WTC11 (cell line): ENCODE results near the gene AKT1. TPM values are rescaled to one million over a fixed set of nuclear protein-coding genes. Genes with fewer than 3 reads are reported as not detected.

Source experiments
- ATAC-seq: fragments of 200-7000 bp; cut with Tn5 transposase; 2 replicates; pipeline ENCODE4 v1.10.0; 2021; ENCODE audit warnings: mild to moderate bottlenecking, moderate library complexity
- CTCF ChIA-PET: fragments of 300-600 bp; sonication (Branson Sonifier 250); formaldehyde crosslinking; loops from one replicate; lab custom pipeline; 2021; ENCODE audit warnings: antibody characterized with exemption; lab: Charles Lee
- POLR2A ChIA-PET: fragments of 350-600 bp; sonication (Branson Sonifier 250); formaldehyde crosslinking; loops from one replicate; lab custom pipeline; 2021; ENCODE audit warnings: antibody characterized with exemption; lab: Charles Lee
- DNase-seq: peaks from one replicate; pipeline ENCODE4 v3.0.0; 2021; ENCODE audit warnings: low spot score
- H3K27ac Mint-ChIP-seq: 2 replicates; pipeline ENCODE4 v1.8.0; 2021; ENCODE audit warnings: mixed read lengths
- H3K27me3 Mint-ChIP-seq: 2 replicates; pipeline ENCODE4 v1.8.0; 2021; ENCODE audit warnings: low read depth, mild to moderate bottlenecking, moderate library complexity, mixed read lengths
- H3K36me3 Mint-ChIP-seq: 2 replicates; pipeline ENCODE4 v1.8.0; 2021; ENCODE audit warnings: mixed read lengths
- H3K4me1 Mint-ChIP-seq: 2 replicates; pipeline ENCODE4 v1.8.0; 2022; ENCODE audit warnings: mixed read lengths
- H3K4me3 Mint-ChIP-seq: 2 replicates; pipeline ENCODE4 v1.8.0; 2021; ENCODE audit warnings: mild to moderate bottlenecking, moderate library complexity, mixed read lengths
- H3K9me3 Mint-ChIP-seq: 2 replicates; pipeline ENCODE4 v1.8.0; 2021; ENCODE audit warnings: mixed read lengths
- CBFB ChIP-seq: sonication (generic); formaldehyde crosslinking; IDR thresholded peaks from 2 replicates; pipeline ENCODE4 v1.8.1; 2022; ENCODE audit warnings: mild to moderate bottlenecking, low read depth, missing genetic modification reagents
- CREM ChIP-seq: sonication (generic); formaldehyde crosslinking; IDR thresholded peaks from 2 replicates; pipeline ENCODE4 v1.8.1; 2022; ENCODE audit warnings: mild to moderate bottlenecking, missing genetic modification reagents, moderate library complexity
- E2F4 ChIP-seq: sonication (generic); formaldehyde crosslinking; IDR thresholded peaks from 2 replicates; pipeline ENCODE4 v1.8.1; 2022; ENCODE audit warnings: low read depth, mild to moderate bottlenecking, moderate library complexity, missing genetic modification reagents, borderline replicate concordance
- ETV6 ChIP-seq: sonication (generic); formaldehyde crosslinking; IDR thresholded peaks from 2 replicates; pipeline ENCODE4 v1.8.1; 2022; ENCODE audit warnings: mild to moderate bottlenecking, missing genetic modification reagents
- FOXJ3 ChIP-seq: sonication (generic); formaldehyde crosslinking; IDR thresholded peaks from 2 replicates; pipeline ENCODE4 v1.9.0; 2021; ENCODE audit warnings: missing genetic modification reagents, mild to moderate bottlenecking, borderline replicate concordance
- IRF2 ChIP-seq: sonication (generic); formaldehyde crosslinking; IDR thresholded peaks from 2 replicates; pipeline ENCODE4 v1.8.0; 2022; ENCODE audit warnings: low read depth, missing genetic modification reagents, borderline replicate concordance
- NFATC4 ChIP-seq: fragments of 250-450 bp; sonication (Bioruptor Pico); IDR thresholded peaks from 2 replicates; pipeline ENCODE4 v1.9.0; 2021; ENCODE audit warnings: mild to moderate bottlenecking
- NFYB ChIP-seq: sonication (generic); formaldehyde crosslinking; conservative IDR thresholded peaks from 2 replicates; pipeline ENCODE4 v1.8.0; 2022; ENCODE audit warnings: low read depth, missing genetic modification reagents
- NR2C2 ChIP-seq: sonication (generic); formaldehyde crosslinking; IDR thresholded peaks from 2 replicates; pipeline ENCODE4 v1.8.0; 2022; ENCODE audit warnings: mild to moderate bottlenecking, missing genetic modification reagents
- NR3C1 ChIP-seq: sonication (generic); formaldehyde crosslinking; conservative IDR thresholded peaks from 2 replicates; pipeline ENCODE4 v1.8.1; 2023; ENCODE audit warnings: low read depth, mild to moderate bottlenecking, missing genetic modification reagents
- RELA ChIP-seq: sonication (generic); formaldehyde crosslinking; IDR thresholded peaks from 2 replicates; pipeline ENCODE4 v1.8.1; 2022; ENCODE audit warnings: missing genetic modification reagents, mild to moderate bottlenecking, borderline replicate concordance
- TP53 ChIP-seq: sonication (generic); formaldehyde crosslinking; IDR thresholded peaks from 2 replicates; pipeline ENCODE4 v1.8.1; 2023; ENCODE audit warnings: mild to moderate bottlenecking, missing genetic modification reagents
- ZNF263 ChIP-seq: sonication (generic); formaldehyde crosslinking; IDR thresholded peaks from 2 replicates; pipeline ENCODE4 v1.8.1; 2022; ENCODE audit warnings: low read depth, mild to moderate bottlenecking, moderate library complexity, missing genetic modification reagents
- total RNA-seq: library from RNA; stranded (reverse); gene quantifications from 3 replicates; pipeline ENCODE4 v1.2.3, GENCODE V29; 2021
- TF ChIP-seq, protein P1 (sequence below): sonication (generic); formaldehyde crosslinking; IDR thresholded peaks from 2 replicates; pipeline ENCODE4 v1.8.1; 2022; ENCODE audit warnings: mild to moderate bottlenecking, missing genetic modification reagents, moderate library complexity, borderline replicate concordance
- TF ChIP-seq, protein P2 (sequence below): sonication (generic); formaldehyde crosslinking; IDR thresholded peaks from 2 replicates; pipeline ENCODE4 v1.8.0; 2022; ENCODE audit warnings: mild to moderate bottlenecking, missing genetic modification reagents
- TF ChIP-seq, protein P3 (sequence below): fragments of 250-450 bp; sonication (Bioruptor Pico); IDR thresholded peaks from 2 replicates; pipeline ENCODE4 v1.9.0; 2021; ENCODE audit warnings: moderate library complexity, mild to moderate bottlenecking, inconsistent platforms, borderline replicate concordance
- TF ChIP-seq, protein P4 (sequence below): sonication (generic); formaldehyde crosslinking; IDR thresholded peaks from 2 replicates; pipeline ENCODE4 v1.8.0; 2023; ENCODE audit warnings: missing genetic modification reagents

Gene AKT1
- total RNA-seq, 1 experiment from 2014 or later, result 121 TPM

GRCh38 chr14:104776961-104777807, 18.4 kb downstream of the AKT1 start:
- no peaks in the 10 kb centered on the region for H3K9me3 Mint-ChIP-seq
- ChIA-PET POLR2A (no interaction called here), CTCF (interaction anchor here (1.0 to 6.1 kb wide), 5 partner anchors 8 to 49 kb away, joined by 3 to 55 read pairs (median 6); partner anchors contain the start of genes AKT1 and ZBTB42)
- TF ChIP-seq, protein P1, sequence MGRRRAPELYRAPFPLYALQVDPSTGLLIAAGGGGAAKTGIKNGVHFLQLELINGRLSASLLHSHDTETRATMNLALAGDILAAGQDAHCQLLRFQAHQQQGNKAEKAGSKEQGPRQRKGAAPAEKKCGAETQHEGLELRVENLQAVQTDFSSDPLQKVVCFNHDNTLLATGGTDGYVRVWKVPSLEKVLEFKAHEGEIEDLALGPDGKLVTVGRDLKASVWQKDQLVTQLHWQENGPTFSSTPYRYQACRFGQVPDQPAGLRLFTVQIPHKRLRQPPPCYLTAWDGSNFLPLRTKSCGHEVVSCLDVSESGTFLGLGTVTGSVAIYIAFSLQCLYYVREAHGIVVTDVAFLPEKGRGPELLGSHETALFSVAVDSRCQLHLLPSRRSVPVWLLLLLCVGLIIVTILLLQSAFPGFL (CRISPR knock-in tag), result no peak
- no peak for TF ChIP-seq E2F4
- no peak for TF ChIP-seq RELA (CRISPR knock-in tag)
- no peaks in the 10 kb centered on the region for H3K4me1 Mint-ChIP-seq
- H3K27ac Mint-ChIP-seq, result no peak overlapping the region
- H3K4me3 Mint-ChIP-seq, result no peak overlapping the region
- DNase-seq (peak; percentile 43), ATAC-seq (peak; percentile 35)
- H3K27me3 Mint-ChIP-seq, result no peaks in the 10 kb centered on the region
- H3K36me3 Mint-ChIP-seq, result peaks cover 12% of the 10 kb centered on the region

- TF ChIP-seq, protein P1 (CRISPR knock-in tag), result no peak
- TF ChIP-seq ETV6 (CRISPR knock-in tag) (no peak), CBFB (CRISPR knock-in tag) (no peak), CREM (CRISPR knock-in tag) (no peak), TP53 (CRISPR knock-in tag) (no peak)
- TF ChIP-seq, protein P2, sequence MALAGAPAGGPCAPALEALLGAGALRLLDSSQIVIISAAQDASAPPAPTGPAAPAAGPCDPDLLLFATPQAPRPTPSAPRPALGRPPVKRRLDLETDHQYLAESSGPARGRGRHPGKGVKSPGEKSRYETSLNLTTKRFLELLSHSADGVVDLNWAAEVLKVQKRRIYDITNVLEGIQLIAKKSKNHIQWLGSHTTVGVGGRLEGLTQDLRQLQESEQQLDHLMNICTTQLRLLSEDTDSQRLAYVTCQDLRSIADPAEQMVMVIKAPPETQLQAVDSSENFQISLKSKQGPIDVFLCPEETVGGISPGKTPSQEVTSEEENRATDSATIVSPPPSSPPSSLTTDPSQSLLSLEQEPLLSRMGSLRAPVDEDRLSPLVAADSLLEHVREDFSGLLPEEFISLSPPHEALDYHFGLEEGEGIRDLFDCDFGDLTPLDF (CRISPR knock-in tag), result no peak
- ChIA-PET POLR2A (no interaction called here), CTCF (interaction anchor here (6.1 kb wide), 1 partner anchor 8 kb away, joined by 55 read pairs; no protein-coding TSS in a partner anchor)
- Mint-ChIP-seq H3K4me1 (no peaks in the 10 kb centered on the region), H3K4me3 (no peak overlapping the region), H3K27ac (no peak overlapping the region), H3K9me3 (no peaks in the 10 kb centered on the region), H3K27me3 (no peaks in the 10 kb centered on the region), H3K36me3 (peaks cover 18% of the 10 kb centered on the region)
- ATAC-seq (no peak), DNase-seq (no peak)
Observed at GRCh38 chr14:104776481-104776880, 19.1 kb downstream of the AKT1 start.

DNA sequence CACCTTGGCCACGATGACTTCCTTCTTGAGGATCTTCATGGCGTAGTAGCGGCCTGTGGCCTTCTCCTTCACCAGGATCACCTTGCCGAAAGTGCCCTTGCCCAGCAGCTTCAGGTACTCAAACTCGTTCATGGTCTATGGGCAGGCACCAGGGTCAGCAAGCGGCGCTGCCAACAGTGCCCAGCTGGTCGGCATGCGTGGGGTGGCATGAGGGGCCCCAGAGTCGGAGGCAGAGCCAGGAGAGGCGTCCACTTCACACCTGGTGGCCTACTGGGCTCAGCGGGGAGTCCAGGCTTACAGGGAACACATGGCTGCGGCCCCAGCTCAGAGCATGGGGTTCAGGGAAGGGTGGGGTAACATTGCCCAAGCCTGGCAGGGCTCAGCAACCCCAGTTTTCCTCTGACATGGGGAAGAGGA, 20.5 kb downstream of the AKT1 start:
- DNase-seq (no peak), ATAC-seq (no peak)
- ChIA-PET CTCF (no interaction called here), POLR2A (no interaction called here)
- Mint-ChIP-seq H3K4me3 (no peak overlapping the region), H3K9me3 (peaks cover 6% of the 10 kb centered on the region), H3K36me3 (peaks cover 29% of the 10 kb centered on the region), H3K4me1 (peaks cover 2% of the 10 kb centered on the region; the same call in 1 of the 2 replicates), H3K27me3 (no peaks in the 10 kb centered on the region), H3K27ac (no peak overlapping the region)
- no peak for TF ChIP-seq ZNF263 (CRISPR knock-in tag)
- TF ChIP-seq, protein P3, sequence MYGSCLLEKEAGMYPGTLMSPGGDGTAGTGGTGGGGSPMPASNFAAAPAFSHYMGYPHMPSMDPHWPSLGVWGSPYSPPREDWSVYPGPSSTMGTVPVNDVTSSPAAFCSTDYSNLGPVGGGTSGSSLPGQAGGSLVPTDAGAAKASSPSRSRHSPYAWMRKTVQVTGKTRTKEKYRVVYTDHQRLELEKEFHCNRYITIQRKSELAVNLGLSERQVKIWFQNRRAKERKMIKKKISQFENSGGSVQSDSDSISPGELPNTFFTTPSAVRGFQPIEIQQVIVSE (CRISPR knock-in tag), result no peak
- no peak for TF ChIP-seq FOXJ3
- no peak for TF ChIP-seq IRF2 (CRISPR knock-in tag)
- TF ChIP-seq NFYB (CRISPR knock-in tag), result no peak
- TF ChIP-seq, protein P4, sequence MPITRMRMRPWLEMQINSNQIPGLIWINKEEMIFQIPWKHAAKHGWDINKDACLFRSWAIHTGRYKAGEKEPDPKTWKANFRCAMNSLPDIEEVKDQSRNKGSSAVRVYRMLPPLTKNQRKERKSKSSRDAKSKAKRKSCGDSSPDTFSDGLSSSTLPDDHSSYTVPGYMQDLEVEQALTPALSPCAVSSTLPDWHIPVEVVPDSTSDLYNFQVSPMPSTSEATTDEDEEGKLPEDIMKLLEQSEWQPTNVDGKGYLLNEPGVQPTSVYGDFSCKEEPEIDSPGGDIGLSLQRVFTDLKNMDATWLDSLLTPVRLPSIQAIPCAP (CRISPR knock-in tag), result no peak
- no peak for TF ChIP-seq NR2C2
- no peak for TF ChIP-seq NFATC4
- no peak for TF ChIP-seq NR3C1 (CRISPR knock-in tag)
